Stimulated activated CD4-positive, alpha-beta T cell treated with anti-CD3 and anti-CD28 coated beads, Interleukin-12 subunit alpha, Interleukin-12 subunit beta, amount 100 ng/mL, for 48 hours (primary cell): Measurements from ENCODE around the gene PLCH1.

ENCODE experiments used
- DNase-seq, 3 donors: peaks; one replicate each; pipeline ENCODE4 v3.0.0-alpha.2; 2020; ENCODE audit warnings: low read depth in 2 of 3, low spot score in 1 of 3

Gene PLCH1

DNA sequence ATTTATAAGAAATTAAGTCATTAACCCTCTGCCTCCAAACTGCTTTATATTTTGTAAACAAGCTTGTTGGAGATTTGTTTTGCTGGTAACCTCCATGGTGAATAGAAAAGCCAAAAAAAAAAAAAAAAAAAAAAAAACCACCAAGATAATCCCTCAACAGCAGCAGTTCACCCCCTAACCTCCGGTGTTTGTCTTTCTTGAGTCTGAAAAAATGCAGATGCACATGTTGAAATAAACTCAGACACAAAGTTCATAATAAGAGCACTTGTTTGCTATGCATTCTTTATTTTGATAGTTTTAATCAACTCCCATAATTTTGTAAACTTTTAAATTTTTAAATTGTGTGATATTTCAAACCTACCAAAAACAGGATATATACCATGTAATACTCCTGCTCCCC, 1.8 kb upstream of the PLCH1 start:
- DNase-seq, result no peak

DNA sequence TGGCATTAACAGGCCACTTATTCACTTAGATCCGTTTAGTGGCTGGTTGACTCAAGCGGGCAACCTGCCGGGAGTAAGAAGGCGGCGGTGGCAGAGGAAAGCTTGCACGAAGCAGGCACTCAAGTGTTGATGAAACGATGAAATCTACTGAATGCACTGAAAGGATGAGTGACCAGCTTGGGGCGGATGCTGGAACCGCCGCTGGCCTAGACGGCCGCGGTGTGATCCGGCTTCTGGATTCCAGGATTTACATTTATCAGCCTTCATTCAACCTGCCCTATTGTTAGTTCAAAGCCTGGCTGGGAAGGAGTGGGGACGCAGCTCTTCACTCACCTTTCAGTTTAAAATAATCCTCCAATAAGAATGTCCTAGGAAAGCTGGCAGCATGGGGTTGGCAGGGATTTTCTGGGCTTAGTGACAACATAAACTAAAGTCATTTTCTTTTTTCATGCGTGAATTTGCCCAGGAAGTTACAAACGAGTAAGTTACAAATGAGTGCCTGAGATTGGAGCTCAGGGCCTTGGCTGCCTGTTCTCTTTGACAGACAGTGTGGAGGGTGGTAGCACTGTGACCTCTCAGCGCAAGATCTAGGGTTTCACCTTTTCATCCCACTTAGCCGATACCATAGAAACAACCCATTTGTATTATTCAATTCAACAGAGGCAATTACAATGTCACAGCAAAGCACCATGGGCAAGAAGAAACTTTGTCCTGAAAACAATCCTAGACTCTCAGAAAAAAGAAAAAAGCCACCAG, 1.1 kb upstream of the PLCH1 start:
- no peak for DNase-seq

DNA sequence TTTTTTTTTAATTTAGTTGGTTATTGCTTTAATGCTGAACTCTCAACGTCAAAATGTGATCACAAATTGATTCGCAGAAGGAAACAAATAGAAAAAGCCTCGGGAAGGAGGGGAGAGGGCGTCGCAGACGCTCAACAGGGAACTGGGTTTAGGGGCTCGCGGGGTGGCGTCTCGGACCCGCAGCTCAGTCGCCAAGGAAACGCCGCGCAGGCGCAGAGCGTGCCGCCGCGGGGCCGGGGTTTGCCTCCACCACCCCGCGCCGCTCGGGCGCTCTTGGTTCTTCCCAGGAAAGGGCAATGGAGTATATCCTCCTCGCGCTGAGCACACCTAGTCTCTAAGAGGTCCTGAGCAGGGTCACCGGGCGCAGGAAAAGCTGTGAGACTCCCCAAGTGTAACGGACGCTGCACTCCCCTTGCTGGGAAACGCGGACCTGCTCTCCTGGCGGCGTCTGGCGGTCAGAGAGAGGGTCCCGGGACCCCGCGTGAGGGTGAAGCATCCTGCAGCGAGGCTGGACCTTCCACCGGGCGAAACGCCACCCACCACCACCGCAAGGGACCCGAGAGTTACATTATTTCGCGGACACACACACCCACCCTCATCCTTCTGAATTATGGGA, 753 bp downstream of the PLCH1 start:
- peak in 1 of 3 donors; percentile 37 for DNase-seq

DNA sequence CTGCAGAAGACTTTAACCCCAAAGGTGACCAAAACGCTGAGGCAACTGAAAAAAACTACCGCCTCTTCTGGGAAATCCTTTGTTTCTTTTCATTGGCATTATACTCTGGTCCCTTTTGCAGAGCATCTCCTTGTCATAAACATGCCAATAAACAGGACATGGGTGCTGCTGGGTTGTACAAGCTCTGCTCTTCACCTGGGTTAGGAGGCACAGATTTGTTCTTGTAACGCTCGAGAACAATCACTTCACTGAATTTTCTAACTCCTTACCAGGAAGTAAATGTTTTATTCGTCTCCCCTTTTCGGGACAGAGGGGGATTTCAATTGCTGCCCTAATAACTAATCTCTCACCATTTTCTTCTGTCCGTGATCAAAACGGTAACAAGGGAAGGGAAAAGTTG, 1.3 kb downstream of the PLCH1 start:
- no peak for DNase-seq

DNA sequence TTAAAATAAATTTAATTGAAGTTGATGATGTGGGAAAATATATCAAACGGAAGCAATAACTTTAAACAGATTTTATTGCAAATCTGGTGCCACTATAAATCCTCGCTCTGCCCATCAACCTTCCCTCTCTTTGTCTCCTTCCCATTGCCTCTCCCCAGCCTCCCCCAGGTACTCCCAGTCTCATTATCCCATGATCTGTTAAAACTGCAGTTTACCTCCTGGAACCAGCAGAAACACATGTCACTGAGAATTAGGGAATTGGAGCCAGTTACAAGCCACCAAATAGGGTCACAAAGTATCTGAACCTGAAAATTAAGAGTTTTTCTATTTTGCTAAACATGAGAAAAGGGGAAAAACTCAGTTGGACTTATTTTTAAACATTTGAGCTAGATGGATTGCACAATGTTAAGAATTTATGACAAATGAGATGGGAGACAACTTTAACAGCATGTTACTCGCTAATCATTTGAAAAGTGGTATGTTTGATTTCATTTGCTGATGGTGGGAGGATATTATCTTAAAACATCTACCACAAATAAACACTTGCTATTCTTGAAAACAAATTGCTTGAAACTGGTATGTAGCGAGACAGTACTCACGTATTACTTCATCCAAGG, 2.4 kb downstream of the PLCH1 start:
- DNase-seq, result no peak

DNA sequence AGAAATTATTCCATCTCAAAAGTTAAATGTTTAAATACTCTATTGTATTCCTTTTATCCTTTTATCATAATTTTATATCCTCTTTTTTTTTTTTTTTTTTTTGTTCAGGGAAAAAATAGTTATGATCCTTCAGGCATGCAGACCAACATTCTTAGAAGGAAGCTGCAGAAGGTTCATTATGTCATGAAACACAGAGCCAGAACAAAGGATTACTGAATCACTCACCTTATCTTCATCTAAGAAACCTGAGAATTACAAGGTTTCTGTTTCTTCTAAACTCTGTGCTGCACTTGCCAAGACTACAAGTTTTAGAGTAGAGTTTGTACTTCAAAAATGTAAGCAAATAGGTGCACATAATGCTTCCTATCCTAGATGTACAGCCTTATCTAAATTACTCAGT, 3.3 kb downstream of the PLCH1 start:
- no peak for DNase-seq

DNA sequence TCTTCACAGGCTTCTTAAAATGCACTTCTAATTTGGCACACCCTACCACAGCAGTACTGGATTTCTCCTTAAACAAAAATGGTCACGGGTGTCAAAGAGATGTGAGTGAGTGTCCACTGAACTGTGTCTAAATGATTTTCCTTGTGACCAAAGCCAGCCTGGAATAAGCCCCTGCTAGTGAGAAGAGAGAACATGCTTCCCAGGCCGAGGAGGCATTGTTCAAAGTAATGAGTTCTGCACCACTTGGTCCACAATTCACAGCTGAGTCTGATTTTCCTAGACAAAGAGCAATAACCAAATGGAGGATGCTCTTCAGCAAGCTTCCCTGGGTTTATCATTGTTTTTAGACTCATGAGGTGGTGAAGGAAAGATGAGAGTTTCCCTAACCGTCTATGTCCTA, 3.8 kb downstream of the PLCH1 start:
- no peak for DNase-seq

DNA sequence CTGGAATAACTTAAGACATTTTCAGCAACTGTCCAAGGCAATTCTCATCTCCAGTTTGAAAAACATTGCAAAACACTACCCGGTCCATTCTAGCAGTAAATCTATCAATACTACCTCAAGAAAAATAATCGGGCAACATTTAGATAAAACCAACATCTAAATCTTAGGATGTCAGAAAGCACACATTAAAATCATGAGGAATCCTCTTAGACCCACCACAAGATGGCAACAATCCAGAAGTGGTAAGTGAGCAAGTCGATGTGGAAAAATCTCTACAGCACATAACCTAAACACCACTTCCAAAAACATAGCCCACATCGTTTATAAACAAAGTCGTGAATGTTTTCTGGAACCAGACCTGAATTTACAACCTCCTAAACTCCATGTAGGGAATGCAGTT, 5.7 kb downstream of the PLCH1 start:
- DNase-seq, result no peak

DNA sequence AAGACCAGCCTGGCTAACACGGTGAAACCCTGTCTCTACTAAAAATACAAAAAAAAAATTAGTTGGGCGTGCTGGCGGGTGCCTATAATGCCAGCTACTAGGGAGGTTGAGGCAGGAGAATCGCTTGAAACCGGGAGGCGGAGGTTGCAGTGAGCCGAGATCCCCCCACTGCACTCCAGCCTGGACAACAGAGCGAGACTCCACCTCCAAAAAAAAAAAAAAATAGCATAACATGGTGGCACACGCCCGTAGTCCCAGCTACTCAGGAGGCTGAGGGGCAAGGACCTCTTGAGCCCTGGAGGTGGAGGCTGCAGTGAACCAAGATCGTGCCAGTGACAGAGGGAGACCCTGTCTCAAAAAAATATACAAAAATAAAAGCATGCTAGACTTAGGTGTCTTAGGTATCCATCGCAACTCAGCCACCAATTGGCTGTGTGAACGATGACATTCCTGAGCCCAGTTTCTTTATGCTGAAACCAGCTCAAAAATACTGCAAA, 6.2 kb downstream of the PLCH1 start:
- no peak for DNase-seq

DNA sequence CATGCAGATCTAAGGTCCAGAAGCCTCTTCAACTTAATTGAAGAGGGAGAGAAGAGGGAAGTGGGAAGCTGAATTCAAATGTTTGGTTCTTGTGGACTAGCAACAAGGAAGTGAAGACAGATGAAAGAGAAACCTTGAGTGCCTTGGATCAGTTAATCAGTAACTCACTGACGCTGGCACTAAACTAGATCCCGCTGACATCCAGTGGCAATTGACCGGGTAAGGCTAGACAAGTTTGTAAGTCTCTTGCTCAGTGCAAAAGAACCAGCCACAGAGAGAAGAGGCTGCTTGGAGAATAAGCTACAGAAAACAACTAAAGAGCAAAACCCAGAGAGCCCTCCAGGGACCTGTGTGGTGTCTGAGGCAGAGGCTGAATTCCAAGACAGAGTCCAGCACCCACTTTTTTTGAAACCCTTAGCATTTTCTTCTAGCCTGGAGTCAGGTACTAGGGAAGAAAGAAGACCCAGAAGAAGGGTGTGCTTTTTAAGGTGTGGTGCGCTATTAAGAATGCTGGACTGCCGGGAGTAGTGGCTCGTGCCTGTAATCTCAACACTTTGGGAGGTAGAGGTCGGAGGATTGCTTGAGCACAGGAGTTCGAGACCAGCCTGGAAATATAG, 6.9 kb downstream of the PLCH1 start:
- no peak for DNase-seq

DNA sequence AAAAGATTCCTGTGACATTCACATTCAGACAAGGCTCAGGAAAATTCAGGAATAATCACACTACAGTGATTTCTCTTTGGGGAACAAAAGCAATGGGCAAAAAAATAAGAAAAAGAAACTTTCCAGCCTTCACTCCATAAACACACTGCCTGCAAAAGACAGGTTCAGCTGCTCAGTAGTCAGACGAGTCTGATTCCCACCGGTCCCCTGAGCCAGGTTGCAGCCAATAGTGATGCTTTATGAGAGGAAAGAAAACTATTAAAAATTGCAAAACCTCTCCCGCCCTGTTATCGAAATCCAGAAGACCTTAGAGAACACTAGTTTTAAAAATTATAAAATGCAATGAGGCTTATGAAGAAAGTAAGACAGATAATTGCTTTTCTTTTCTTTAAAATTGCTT, 8.5 kb downstream of the PLCH1 start:
- no peak for DNase-seq

DNA sequence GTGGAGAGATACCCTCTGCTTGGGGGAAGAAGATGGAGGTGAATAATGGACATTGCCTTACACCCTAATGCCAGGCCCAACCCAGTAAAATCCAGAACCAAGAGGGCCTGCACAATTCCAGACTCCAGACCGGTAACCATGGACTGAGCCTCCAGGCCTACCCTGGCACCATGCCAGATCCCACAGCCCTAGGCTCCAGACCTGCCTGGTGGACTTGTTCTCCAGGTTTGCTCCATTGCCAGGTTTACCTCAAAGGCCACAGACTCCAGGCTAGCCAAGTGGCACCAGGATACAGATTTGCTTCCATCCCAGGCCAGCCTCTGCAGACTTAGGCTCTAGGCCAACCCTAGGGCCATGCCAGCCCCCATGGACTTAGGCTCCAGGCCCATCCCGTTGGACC, 14.0 kb downstream of the PLCH1 start:
- no peak for DNase-seq

DNA sequence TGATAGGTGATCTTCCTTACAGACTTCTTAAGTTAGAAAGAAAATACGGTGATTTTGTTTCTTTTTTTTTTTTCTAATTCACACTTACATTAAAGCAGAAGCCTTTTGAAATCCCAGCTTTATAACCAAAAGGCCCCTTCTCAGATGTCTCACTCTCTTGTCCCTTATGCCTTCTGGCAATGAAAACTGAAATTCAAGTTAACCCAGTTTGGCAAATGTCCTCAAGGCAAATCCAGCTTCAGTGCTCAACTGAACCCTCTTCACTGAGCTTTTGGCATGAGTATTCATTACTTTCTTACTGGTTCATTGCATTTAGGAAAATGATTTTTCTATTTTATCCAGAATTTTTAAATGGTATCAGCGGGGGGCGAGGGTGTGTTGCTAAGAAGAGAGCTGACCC, 17.0 kb downstream of the PLCH1 start:
- DNase-seq, result no peak

DNA sequence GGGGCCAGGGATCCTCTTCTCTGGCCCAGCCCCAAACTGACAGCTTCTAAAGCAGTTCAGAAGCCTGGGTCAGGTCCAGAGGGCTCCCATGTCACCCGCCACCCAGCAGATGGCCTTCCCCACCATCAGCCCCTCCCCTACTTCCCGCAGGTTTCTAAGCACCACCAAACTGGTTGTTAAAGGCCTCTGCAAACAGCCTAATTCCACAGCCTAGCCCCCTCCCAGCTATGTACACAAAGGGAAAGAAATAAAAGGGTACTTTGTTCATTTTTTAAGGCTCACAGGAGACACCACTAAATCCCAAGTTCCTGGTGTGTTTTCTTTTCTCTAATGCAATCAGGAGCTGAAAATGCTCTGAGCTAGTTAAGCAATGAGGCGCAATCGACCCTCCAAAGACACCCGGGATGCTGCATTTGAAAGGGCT, 30.6 kb downstream of the PLCH1 start:
- no peak for DNase-seq

DNA sequence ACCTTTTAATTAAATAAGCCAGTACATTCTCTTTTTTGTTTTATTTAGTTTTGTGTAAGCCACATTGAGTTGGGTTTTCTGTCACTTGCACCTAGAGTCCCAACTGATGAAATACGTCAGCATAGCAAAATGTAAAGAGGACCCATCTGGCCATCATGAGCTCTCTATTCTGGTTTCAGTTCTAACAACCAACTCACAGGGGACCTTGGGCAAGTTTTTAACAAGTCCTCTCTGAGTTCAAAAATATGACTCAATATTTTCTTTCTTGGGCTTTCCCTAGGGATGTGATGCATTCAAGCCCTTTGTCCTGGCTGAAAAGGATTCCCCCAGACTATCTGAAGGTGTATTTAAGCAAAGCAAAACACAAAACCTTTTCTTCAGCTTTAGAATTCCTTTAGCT, 32.9 kb downstream of the PLCH1 start:
- DNase-seq, result no peak

DNA sequence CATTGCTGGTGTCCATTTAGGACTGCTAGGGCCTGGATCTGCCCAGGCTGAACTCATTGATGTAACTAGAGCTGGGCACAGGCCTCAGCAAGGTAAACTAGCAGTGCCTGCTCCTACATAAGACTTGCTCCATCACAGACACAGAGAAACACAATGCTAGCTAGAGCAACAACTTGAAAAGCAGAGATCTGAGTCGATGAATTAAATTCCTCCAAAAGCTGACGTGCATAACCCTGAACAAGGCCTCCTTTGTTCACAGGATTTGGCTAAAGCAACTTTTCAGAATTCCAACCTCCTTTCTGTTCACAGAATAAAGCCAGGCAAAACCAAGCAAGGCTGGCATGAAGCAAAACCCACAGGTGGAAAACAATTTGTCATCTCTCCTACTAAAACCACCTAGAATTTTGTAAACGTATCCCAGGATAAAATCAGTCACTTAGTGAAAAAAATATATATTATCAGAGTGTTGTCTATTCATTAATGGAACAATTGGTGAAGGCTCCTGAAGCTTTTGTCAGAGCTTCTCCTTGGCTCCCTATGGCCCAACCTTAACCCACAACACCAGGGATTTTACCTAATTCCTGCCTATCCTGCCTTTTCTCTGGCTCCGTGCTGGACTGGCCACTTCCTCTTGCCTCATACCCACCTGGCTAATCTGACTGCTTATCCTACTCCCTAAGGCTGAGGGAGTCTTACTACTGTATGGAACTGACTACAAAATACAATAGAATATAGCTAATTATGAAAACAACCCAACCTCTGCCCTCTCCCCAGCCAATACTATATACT, 39.9 kb downstream of the PLCH1 start:
- DNase-seq, result no peak

DNA sequence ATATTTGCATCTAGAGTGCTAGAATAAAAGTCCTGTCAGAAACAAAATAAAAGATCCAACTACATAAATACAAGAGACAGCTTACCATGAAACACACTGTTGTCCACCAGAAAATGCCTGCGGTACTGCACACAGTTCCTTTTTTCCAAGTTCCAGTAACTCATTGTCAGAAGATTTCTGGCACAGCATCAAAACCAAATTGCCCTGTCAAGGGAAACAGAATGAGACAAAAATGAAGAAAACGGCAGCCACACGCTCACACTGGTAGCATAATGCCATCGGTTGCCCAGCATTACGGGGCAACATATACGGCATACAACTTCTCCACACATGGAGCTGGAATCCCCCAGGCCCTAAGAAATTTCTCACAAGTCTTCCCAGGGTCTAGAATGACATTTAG, 40.8 kb downstream of the PLCH1 start:
- no peak for DNase-seq

DNA sequence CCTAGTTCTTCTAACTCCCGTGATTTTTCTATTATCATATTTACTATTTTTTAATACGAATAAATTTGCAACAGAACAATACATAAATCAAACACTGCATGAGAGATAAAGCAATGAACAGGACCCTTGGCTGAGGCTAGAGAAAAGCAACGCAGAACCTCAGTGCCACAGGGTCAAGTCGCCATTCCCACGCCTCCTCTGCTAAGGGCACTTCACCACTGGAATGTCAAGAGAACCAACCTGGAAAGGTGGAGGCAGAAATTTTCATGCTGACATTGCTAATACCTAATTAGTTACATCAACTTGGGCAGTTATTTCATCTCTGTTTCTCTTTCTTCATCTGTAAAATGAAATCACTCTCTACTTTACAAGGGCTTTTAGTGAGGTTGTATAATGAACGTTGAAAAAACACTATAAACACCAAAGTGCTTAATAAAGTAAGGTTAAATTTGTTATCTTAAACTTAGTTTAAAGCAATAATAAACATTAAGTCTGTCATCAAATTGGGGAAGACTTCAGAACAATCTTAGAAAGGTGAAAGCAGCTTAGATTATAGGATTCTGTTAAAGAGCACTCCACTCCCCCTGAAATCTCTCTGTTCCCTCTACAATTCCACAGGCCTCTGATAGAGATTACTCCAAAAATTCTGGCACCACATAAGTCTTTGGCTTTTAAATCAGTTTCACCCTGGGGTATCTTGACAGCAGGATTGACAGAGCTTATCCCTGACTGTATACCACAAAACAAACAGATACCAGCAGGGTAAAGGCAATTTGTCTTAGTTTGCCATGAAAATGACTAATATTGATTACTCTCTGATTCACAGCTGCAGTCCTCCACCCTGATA, 41.9 kb downstream of the PLCH1 start:
- no peak for DNase-seq

DNA sequence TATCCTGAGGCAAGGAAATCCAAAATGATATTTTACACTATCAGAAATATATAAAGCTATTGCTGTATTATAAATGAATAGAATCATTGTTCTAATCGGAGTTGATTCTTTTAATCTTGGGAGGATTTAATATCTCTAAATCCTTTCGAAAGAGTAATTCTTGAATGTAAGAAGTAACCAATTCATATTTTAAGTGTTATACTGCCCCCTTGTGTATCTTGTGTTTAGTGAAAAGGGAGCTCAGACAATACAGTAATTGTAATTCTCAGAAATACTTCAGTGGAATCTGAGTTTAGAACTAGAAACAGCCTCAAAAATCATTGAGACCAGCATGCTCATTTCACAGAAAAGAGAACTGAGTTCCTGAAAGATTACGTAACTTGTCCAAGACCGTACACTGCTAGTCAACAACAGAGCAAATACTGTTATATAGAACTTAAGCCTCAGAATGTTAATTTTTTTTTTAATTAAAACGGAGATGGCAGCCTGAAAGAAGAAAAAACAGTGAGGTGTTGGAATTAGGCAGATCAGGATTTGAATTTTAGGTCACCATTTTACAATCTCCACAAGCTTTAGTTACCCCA, 42.9 kb downstream of the PLCH1 start:
- peak in 1 of 3 donors; percentile 8 for DNase-seq

DNA sequence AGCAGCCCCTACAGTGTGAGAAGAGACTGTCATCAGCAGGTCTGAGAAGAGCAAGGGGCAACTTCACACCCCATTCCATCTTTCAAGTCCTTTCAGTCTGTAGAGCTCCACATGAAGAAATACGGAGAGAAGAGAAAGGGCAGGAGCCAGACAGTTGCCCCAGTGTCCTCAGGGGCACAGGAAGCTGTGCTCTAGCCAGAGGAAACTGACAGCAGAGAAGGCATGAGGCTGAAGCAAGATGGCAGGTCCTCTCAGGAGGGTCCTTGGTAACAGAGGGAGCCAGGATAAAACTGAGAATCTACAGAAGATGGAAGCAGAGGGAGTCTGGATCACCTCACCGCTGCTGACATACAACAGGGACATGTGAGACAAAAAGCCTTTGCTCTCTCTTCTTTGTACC, 47.3 kb downstream of the PLCH1 start:
- no peak for DNase-seq
